Activated CD4-positive, alpha-beta T cell treated with anti-CD3 and anti-CD28 coated beads for 24 hours (primary cell): ENCODE results near the gene CHRD.

ENCODE experiments used
- DNase-seq, 2 donors: peaks; one replicate each; pipeline ENCODE4 v3.0.0-alpha.2; 2020; ENCODE audit warnings: low read depth in 2 of 2

The CHRD gene

DNA sequence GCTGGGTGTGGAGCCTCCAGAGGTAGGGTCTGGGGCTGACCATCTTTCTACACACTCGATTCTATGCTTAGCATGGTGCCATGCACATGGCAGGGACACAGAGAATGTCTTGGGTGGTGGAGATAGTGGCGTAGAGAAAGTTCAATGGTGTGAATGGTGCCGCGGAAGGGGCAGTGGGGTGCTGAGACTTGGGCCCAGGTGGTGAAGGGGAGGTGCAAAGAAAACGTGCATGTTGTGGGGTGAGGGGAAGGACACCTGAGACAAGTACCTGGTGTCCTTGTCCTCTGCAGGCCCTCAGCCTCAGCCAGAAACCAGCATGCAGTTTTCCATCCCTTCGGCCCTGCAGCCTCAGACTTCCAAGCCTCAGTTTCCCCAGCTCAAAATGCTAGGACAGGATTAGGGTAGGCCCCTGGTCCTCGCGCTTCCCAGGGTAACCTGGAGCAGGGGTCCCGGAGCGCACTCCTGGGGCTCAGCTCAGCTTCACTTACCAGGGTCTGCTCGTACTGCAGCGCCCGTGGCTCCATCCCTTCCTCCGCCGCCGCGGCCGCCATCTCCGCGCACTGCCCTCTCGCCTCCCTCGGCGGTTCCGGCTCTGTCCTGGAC, 18.8 kb upstream of the CHRD start:
- DNase-seq = no peak

DNA sequence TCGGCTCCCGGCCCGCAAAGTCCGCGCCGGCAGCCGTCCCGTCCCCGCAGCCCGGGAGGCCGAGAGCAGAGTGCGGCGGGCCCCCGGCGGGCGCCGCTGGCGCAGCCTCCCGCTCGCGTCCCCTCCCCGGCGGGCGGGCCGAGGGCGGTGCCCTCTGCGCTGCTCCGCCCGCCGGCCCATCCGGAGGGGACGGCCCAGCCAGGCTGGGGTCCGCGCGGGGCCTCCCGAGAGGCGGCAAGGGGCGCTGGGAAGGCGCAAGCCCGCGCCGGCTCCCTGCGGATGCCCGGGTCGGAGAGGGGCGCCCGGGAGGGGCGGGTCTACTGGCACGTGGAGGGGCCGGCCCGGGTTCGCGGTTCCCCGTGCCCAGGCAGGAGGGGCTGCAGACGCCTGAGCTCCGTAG, 18.3 kb upstream of the CHRD start, which contains the start of the genes CLCN2 and POLR2H:
TSS of gene CLCN2 (minus strand) at position 74 of the 400 bp plus-strand sequence. CDS start 126 bp downstream, outside the sequence.
TSS of gene POLR2H (plus strand) at position 179 of the 400 bp plus-strand sequence. CDS start 1,783 bp downstream, outside the sequence.
- DNase-seq = peak; percentile 20 to 37

DNA sequence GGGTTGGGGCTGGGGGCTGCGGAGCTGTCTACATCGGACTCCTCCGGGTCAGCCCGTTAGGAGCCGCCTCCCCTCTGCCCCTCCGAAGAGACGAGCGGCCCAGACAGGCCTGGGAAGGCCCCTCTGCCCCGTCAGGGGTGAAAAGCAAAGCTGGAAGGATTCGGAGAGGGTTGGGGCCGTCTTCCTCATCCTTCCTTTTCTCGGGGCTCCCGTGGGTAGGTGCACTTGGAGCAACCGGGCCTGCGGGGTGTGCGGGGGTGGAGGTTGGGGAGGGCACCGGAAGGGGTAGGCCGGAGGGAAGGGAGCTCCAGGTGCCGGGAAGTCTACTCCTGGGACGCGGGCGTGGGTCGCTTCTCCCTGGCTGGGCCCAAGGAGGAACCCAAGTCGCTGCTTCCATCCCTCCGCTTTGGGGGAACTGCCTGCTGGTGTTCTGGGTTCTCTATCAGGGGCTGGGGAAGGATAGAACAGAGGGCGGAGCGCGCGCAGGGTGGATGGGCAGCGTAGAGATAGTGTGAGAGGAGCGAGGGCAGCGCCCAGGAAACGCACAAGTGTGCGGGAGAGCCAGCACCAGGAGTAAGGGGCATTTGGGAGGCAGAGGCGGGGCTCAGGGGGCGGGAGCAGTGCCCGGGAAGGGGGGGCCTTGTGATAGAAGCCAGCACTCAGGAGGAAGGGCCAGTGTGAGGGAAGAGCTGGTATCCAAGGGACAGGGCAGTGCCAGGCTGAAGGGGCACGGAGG, 17.8 kb upstream of the CHRD start:
- DNase-seq = peak; percentile 20 to 41

GRCh38 chr3:184362668-184363546, 16.9 kb upstream of the CHRD start:
- DNase-seq = peak; percentile 86 to 93

DNA sequence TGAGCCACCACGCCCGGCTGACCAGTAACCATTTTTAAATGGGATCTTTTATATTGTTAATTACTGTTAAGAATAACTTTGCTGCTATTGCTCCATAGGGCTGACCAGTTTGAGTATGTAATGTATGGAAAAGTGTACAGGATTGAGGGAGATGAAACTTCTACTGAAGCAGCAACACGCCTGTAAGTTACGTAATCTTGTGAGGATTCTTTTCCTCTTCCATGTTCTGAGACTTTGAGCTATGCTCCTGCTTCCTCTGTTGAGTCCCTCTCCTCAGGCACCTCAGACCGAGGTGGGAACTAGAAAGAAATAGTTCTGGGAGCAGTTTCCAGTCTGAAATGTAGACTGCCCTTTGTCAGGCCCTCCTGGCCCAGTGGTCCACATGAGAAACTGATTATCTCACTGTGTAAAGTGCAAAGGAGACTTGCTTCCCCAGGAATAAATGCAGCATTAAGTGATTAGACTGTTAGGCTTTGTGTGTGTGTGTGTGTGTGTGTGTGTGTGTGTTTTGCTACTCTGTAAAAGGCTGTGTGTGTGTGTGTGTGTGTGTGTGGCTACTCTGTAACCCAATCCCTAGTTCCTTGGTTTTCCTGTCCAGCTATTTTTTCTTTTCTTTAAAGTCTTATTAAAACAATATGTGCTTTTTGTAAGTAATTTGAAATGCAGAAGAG, 13.1 kb upstream of the CHRD start:
- DNase-seq = no peak

GRCh38 chr3:184368116-184368515, 11.7 kb upstream of the CHRD start:
- no peak for DNase-seq

DNA sequence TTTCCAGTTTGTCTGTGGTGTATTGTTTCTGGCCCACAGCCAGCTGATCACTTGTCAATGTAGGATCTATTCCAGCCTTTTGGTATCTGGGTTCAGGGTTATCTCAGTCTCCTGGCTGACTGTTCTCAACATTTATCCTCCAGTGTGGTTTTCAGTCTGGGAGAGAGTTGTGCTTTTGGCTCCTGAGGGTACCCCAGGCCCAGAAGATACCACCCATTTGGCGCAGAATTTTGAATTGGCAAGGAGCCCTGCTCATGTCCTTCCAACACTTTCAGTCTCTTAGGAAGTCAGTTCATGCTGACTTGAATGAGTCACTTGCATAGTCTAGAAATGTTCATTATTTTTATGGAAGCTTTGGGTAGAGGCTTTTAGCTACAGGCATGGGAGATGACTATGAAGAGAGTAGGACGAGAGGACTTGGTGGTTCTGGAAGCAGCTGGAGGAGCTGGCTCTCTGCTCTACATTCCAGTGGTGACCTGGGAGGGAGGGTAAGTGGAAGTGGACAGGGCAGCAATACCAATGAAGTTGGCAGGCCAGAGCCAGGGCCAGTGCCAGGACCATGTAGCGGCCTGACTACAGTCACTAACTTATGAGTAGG, 11.2 kb upstream of the CHRD start:
- no peak for DNase-seq

DNA sequence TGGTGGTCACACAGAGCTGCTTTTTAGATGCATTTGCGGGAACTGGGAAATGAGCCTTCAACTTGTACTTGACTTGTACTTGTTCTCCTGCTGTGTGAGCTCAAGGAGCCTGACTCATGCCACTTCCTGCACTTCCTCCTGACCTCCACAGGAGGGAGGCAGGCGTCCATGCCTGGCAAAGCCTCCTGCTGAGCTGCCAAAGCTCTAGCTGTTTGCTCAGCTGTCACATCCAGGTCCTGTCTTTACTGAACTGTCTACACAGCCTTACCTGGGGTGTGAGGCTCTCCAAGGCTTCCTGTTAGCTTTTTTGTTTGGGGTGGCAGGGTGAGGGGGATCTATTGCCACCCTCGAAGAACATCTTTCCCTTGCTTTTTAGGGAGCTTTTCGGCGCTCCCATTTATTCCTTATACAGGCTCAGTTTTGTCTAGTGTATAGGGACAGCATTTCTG, 8.3 kb upstream of the CHRD start:
- DNase-seq = peak in 1 of 2 donors; percentile 35

- no peak for DNase-seq
Observed at GRCh38 chr3:184372296-184372821, 7.5 kb upstream of the CHRD start.

DNA sequence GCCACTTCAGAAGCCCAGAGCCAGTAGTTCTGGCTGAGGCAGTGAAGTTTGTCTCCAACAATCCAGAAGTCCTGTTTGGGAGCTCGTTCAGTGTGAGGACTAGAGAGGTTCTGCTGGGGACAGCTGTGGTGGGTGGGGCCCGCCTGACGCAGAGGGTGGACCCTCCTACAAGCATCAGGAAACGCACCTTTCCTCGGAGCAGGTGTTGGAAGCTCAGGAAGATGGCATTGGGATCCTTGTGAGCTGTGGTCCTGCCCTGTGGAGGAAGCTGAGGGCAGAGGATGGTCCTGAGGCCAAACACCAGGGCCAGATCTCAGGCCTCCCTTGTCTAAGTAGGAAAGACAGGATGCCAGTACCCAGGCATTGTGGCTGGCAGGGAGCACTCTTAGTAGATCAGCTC, 6.9 kb upstream of the CHRD start:
- no peak for DNase-seq

GRCh38 chr3:184373422-184373821, 6.4 kb upstream of the CHRD start:
- no peak for DNase-seq

DNA sequence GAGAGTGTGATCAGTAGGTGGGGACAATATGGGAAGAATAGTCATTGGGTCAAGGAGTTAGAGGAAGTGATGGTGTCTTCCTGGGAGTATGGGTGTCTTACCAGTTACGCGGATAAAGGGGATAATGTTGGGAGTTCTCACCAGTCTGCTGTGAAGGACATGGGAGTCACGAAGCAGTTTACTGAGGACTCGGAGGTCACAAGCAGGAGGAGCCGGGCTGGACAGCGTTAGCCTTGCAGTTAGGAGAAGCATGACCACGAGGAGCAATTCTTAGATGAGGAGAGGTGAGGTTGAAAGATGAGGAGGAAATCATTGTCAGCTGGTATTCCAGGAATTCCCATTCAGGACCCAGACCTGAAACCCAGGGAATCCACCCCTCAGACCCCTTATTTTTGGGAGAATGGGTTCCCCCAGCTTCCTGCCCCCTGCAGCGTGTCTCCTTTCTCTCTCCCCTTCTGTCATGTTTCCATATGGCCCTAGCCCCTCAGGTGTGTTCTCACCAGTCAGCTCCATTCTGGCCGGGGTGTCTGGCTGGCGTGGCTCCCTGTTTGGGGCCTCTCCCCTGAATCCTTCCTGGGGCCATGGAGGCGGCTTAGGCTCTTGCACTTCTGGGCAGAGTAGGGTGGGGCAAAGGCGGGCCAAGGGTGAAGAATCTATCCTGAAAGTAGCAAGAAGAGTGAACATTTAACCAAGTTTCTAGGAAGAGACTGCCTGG, 4.0 kb upstream of the CHRD start:
- no peak for DNase-seq

DNA sequence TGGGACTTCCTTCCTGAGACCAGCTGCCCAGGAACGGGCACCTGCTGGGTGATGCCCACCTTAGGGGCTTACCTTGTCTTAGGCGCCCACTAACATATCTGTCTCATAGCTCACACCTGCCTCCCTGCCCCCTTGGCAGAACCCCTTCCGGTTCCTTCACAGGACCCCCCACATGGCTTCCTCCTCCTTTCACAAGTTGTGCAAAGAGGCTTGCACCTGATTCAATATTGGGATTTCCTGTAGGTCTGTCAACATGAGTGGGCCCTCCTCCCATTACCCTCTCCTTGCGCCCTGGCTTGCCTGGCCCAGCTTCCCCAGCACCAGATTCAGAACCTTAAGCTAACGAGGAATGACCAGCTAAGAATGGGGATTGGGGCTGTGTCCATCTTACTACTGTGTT, 2.5 kb upstream of the CHRD start:
- DNase-seq = no peak

DNA sequence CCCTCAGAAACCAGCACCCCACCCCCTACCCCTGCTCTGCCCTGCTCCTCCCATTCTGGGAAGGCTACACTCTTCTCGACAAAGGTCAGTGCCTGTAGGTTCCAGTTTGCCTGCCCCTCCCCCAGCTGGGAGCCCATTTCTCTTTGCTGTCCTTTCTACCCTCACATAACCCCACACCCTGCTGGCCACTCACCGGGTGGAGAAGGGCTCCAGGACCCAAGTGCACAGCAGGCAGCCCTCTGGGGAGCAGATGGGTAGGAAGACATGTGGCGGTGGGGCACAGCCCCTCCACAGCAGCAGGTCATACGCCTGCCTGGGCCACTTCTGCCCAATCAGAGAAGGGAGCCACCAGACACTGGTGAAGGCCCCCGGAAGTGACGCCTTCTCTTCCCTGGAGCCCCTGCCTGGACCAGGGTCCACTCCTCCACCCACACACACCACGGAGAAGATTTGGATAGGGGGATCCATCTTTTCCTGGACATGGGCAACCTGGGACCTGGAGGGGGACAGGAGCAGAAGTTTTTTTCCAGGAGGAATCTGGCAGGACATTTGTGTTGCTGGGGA, 1.9 kb upstream of the CHRD start, which contains the start of gene THPO:
TSS of gene THPO (minus strand) at position 326 of the 564 bp plus-strand sequence. CDS start 1,948 bp downstream, outside the sequence.
- no peak for DNase-seq

- no peak for DNase-seq
Observed at GRCh38 chr3:184378651-184379357, 1.1 kb upstream of the CHRD start.

DNA sequence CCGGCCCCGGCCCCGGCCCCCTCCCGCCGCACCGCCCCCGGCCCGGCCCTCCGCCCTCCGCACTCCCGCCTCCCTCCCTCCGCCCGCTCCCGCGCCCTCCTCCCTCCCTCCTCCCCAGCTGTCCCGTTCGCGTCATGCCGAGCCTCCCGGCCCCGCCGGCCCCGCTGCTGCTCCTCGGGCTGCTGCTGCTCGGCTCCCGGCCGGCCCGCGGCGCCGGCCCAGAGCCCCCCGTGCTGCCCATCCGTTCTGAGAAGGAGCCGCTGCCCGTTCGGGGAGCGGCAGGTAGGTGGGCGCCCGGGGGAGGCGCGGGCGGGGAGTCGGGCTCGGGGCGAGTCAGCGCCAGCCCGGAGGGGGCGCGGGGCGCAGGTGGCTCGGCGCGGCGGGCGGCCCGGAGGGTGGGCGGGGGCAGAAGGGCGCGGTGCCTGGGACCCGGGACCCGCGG, 352 bp downstream of the CHRD start:
- peak in 1 of 2 donors; percentile 19 for DNase-seq

- DNase-seq = no peak
Observed at GRCh38 chr3:184380627-184381260, 890 bp downstream of the CHRD start.
